NCI-H524 treated with DMSO at 0.1 percent for 48 hours (cell line): Measurements from ENCODE around the gene DAAM2.

ENCODE experiments used
- DNase-seq: peaks from one replicate; lab custom pipeline; 2025; lab: John Stamatoyannopoulos, UW

DAAM2 gene

DNA sequence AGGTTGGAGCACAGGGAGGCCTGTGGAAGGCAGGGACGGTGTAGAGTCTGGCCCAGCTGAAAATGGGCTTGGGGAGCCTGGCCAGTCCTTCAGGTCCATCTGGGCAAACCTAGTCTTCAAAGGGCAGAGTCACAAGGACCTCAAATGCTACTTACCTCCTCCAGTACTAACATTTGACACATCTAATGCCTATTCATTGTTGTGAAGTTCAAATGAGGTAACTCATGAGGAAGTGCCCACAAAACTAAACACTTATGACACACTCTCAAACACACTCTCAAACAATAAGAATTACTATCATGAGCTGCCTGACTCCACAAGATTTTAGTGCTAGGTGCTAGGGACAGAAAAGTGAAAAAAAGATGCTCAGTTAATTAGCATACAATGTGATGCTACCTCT lies 27.1 kb downstream of the DAAM2 start:
- no peak for DNase-seq

DNA sequence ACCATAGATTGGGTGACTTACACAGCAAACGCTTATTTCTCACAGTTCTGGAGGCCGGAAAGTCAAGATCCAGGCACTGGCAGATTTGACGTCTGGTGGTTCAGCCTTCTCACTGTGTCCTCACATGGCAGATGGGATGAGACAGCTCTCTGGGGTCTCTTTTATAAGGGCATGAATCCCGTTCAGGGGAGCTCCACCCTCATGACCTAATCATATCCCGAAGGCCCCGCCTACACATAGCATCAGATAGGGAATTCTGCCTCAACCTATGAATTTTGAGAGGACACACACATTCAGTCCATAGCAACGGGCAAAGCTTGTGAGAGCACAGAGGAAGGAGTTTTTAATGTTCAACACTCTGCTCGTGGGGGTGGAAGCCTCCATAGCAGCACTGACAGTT lies 27.5 kb downstream of the DAAM2 start:
- no peak for DNase-seq

DNA sequence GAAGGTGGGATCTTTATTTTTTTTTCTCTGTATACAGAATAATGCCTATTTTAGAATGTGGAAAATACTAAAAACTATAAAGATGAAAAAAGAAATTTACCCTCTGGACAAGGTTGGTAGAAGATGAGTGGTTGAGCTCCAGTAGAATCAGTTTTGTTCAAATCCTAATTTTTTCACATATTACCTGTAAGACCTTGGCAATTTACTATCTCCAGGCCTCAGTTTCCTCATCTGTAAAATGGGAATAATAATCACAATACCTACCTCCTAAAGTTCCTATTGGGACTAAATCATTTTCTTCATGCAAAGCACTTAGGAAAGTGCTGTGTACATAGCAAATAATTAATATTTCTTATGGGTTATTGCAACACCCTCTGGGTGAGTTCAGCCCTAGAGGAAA lies 28.4 kb downstream of the DAAM2 start:
- no peak for DNase-seq

DNA sequence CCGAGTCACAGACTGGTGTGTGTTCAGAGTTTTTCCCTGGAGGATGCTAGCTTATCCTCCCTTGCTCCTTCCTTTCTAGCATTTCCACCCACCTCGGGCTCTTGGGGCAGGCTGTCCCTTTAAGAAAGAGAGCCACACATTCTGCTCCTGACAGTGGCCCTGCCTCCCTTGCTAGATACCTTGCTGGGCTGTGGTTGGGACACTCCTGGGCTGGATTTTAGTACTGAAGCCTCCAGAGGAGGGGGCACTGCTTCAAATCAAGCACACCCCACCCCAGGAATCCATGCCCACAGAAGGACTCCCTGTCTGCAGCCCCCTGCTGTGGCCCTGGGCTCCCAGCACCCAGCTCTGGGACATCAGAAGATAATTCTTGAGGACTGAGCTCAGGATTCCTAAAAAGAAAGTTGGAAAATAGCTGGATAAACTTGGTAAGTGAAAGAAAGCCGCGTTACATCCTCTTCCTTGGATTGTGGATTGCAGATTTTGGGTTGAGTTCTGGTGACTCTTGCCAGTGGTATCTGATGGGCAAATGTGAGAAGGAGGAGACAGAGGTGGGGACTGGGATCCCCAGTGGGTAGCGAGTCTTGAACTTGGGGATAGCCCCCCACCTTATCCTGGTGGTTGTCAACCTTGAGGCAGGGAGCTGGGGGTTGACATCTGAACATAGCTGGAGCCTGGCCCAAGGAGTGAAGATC lies 29.0 kb downstream of the DAAM2 start:
- no peak for DNase-seq

DNA sequence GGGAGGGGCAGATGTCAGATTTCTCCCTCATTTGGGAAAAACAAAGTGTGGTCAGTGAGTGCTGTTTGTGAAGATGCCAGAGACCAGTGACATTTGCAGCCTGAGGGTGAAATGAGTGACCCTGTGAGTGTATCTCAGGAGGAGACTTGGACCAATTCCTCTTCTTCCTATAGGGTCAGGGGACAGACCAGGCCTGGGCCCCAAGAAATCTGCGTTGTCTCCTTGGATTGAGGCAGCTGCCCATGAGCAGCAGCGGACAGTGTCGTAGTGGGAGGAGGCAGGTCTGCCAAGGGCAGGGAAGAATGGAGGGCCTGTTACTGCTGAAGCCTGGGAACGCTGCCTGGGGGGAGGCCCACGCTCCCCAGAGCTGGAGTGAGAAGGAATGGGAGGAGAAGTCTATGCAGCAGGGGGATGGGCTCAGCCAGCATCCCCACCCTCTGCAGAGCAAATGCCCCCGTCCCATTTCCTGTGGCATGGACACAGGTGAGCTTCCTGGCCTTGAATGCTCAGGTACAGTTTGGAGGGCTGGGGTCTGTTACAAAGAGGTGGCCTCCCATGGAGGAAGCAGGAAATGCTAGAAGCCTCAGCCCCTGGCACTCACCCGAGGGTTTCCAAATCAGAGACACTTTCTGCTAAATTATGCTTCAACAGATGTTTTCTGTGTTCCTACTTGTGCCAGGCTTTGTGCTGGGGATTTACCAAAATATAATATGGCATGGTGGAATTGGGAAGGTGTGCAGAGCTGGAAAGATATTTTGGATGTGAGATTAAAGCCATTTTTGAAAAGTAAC lies 29.8 kb downstream of the DAAM2 start:
- no peak for DNase-seq

DNA sequence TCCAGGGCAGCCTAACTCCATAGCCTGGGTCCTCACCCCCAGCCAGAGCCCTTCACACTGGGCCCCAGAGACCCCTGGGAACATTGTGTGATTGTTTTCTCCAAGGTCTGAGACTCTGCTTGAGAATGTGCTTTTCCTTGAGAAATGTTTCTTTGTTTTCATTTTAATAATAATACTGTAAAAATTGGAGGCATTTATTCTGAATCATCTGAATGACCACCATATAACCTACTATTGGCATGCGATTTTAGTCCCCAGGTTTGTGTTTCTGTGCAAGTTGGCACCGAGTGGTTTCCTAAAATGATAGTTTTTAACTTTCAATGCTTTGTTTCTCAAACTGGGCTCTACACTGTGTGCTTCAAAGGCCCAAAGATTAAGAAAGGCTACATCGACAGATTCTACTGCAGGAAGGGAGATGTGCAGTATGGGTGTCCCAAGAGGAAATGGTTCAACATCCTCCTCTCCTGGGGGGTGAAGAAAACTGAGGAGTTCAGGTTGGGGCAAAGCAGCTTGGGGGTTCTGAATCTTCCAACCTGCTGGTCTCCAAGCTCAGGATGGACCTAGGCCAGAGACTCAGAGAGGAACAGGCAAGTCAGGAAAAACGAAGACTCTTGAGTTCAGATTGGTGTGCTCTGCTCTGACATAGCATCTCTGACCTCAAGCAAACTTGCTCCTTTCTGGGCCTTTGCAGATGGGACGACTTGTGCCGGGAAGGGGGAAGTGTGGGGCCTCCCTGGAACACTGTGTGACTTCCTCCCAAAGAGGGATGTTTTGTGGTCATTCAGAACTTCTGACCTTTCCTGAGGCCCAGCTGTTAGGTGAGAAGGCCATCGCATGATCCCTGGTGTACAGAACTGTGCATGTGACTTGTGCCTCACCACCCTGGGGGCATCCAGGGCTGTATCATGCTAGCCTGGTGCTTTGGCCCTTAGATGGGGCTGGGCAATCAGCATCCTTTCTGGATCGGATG lies 31.0 kb downstream of the DAAM2 start:
- DNase-seq, result no peak

DNA sequence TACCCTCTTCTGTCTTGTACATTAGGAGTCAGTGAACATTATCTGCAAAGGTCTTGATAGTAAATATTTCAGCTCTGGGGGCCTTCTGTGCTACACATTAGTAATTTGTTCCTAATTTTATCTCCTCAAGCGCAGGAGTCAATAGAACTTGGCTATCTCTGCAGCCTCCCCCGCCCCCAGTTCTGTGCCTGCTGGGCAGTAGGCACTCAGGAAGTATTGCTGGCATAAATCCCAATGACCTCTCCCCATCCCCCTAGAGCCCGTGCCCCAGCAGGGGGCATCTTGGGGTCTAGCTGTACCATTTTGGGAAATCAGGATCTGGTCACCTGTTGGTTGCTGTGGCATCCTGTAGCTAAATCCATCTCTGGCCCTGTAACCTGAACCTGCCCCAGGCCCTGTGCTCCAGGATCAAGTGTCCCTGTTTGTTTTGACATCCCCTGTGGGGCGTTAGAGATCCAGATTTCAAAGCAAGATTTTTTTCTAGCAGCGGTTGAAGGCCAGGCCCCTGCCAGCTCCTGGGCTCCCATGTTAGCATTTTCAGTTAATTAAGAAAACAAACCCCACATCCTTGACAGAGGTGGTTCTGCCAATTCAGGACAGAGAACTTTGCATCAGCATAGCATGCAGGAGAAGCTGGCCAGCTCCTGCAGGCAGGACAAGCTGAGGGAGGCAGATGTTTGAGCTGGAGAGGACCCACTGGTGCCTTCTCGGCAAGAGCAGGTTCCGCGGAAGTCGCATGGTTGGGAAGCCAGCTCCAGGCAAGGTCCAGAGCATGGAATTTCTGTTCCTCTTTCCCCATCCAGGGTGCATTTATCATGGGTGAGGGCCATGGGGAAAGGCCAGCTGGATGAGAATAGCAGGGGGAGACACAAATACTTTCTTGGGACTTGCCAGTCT lies 32.1 kb downstream of the DAAM2 start:
- DNase-seq, result no peak

DNA sequence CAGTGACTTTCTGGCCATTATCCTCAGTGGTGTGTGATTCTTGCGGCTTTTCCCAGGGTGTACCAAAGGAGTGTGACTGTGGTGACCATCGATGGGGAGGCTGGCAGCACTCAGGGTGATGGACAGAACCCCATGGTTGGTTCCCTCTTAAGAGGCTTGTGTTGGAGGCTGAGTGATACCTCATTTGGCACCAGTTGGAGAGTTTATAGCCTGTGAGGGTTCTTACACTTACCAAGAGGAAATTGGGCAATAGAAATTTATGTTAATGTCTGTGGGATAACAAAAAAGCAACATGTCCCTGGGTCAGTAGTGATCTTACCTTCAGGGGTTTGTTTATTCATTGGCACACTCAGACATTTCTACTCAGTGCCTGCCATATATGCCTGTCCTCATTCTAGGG lies 37.2 kb downstream of the DAAM2 start:
- DNase-seq, result no peak

DNA sequence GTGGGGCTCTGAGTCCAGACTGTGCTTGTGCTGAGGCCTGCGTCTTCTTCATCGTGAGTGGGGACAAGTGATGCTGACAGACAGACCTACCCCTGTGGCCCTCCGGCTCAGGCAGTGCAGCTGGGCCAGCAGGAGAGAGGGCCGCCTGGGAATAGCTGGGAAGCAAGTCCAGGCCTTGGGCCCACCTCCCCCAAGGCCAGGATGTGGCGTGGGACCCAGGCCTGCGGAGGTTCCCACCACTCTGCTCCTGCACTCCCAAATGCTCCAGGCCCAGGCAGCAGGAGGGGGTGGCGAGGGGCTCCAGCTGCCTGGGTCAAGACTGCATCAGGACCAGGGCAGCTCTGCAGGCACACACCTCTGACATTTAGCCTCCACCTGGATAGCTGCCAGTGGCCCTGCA lies 38.3 kb downstream of the DAAM2 start:
- no peak for DNase-seq

DNA sequence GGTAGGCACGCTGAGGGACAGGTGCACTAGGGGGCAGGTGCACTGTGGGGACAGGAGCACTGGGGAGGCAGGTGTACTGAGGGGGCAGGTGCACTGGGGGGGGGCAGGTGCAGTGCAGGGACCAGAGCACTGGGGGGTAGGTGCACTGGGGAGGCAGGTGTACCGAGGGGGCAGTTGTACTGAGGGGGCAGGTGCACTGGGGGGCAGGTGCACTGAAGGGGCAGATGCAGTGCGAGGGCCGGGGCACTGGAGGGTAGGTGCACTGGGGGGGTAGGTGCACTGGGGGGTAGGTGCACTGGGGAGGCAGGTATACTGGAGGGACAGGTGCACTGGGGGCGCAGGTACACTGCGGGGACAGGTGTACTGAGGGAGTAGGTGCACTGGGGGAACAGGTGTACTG lies 39.5 kb downstream of the DAAM2 start:
- no peak for DNase-seq

DNA sequence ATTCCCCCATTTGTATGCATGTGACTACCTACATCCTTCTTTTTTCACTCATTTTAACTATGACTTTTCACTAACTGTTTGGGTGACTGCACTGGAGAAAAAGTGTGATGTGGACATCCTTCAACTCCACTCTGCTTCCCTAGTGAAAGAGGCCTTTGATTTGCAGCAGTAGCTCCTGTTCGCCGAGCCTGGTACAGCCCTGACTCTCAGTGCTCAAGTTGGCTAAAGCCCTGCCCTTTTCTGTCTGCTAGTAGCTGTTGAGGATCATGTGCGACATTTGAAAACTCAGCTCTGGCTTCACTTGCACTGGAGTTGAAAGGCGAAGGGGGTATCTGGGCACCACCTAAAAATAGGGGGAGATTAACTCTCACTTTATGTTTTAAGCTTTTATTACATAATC lies 42.1 kb downstream of the DAAM2 start:
- DNase-seq, result no peak

DNA sequence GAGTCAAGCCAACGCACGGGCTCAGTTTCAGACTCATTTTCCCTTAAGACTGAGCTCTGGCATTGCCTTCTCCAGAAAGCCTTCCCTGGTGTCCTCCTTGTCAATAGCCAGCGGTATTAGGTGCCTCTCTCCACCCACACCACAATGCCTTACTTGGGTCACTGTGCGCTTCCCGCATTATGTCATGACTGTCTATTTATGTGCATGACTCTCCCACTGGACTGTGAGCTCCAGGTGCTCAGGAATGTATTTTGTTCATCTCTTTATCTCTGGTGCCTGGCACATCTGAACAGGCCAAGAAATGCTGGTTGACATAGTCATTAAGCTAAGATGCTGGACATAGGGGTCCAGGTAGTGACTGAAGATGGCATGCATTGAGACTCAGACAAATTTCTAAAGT lies 42.7 kb downstream of the DAAM2 start:
- DNase-seq, result no peak

DNA sequence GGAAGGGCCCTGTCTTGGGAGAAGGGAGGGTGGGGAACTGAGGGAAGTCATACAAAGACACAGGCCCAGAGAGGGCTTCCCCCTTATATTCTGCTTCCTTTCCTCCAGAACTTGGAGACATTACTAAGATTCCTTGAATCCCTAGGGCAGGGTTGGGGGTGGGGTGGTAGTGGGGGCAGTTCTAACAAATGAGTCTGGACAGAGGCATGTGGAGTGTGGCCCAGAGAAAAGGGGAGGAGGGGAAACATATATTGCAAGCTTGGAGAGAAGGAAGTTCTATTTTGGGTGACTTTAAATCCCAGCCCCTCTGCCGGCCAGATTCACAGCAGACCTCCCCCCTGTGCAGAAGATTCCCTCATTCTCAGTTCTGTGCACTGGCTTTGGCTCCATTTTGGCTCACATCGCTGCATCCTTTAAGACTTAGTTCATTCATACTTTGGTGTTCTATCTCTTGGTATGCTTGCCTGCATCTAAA lies 43.7 kb downstream of the DAAM2 start:
- DNase-seq, result no peak

DNA sequence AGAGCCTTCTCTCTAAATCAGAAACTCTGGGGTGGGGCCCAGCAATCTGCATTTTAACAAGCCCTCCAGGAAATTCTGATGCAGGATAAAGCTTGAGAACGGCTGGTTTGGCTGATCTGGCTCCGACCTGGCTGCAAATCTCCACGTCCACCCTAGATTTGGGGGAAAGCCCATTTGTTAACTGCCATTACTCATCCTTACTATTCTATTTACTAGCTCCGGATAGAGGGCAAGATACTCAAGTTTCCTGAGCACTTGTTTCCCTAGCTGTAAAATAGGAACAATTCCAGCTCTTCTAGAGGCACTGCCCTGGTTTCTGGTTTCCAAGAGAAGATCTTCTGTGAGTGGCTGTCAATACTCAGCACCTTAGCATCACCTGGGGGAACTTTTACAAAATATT lies 44.4 kb downstream of the DAAM2 start:
- no peak for DNase-seq

DNA sequence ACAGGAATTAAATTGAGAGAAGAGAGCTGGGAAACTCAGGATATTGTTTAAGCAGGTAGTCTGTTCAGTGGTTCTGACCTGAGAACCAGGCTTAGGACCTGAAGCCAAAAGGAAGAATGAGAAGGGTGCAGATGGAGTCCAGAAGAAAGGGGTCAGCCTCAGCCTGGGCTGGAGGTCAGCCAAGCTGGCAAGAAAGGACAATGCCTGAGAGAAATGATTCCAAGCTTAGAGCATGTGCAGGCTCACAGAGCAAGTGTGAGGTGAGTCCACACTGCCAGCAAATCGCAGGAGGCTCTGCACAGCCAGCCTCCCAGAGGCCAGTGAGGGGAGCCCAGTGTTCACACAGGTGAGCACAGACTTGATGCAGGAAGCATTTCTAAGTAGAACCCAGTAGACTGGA lies 47.3 kb downstream of the DAAM2 start:
- no peak for DNase-seq

DNA sequence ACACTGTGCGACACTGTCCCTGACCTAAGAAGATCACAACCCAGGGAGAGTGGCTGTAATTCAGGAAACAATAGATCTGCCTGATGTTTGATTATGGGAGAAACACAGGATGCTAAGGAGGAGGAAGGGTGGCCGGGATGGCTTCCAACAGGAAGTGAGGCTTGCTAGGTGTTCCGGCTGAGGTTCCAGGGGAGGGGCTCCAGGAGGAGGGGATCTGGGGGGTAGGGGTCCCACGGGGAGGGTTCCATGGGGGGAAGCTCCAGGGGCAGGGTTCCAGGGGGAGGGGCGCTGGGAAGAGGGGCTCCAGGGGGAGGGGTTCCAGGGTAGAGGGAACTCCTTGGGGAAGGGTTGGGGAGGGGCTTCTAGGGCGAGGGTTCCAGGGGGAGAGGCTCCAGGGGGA lies 48.6 kb downstream of the DAAM2 start:
- DNase-seq, result no peak

DNA sequence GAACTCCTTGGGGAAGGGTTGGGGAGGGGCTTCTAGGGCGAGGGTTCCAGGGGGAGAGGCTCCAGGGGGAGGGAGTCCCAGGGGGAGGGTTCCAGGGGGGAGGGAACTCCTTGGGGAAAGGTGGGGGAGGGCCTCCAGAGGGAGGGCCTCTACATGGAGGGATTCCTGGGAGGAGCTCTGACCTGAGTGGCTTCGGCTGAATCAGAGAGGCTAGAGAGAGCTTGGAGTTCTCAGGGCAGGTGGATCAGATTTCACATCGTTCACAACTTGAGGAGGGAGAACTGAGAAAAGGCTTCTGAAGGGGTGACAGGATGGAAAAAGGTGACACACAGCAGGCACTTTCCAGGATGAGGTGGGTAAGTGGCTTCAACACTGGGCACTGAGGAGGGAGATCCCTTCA lies 49.1 kb downstream of the DAAM2 start:
- DNase-seq, result no peak

DNA sequence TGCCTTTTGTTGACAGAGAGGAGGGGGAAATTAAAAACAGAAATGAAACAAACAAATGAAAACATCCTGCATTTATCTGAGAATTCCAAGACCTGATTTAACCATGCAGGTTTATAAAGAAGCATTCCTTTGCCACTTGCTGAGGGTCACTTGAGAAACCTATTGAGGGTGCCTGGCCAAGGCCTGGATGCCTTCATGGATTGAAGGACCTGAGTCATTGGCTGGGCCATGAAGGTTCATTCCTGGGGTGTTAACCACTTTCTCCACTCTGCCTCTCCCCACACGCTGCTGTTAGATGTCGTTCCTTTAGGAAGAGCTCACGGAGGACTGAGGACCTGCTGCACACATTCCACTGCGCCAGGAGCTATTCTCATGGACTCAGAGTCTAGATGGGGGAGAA lies 49.7 kb downstream of the DAAM2 start:
- DNase-seq, result no peak

DNA sequence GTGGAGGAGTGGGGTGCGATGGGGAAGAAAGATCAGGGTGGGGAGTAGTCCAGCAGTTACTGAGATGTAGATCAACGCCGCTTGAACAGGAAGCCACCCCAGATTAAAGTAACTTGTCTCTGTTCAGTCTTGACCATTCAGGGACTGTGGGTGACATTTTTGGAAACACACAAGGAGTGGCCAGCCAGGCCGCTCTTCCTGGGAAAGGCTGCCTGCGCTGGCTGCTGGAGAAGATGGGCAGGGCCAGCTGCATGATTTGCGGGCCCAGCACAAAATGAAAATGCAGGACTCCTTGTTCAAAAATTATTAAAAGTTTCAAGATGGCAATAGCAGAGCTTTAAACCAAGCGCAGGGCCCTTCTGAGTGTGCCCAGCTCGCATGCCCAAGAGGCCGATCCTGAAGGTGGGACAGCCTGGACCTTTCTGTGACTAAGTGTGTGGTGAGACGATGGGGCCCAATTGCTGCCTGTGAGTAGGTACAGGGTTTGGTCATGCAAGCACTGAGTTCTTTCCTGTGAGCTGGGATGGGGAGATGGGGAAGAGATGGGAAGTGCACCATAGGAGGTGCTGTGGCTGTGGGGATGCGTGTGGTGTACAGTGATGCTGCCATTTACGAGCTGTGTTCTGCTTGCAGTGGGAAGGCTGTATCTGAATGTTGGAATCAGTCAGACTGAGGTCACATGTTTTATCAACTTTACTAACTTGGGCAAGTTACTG lies 51.3 kb downstream of the DAAM2 start:
- no peak for DNase-seq

DNA sequence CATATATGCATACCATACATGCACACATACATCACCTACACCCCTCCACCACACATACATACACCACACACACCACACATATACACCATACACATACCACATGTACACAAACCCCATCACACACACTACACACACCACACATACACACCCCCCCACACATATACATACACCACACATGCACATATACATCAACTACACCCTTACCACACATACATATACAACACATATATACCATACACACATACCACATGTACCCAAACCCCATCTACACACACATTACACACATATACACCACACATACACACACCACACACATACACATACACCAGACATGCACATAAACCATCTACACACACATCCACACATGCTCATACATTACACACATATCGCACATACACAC lies 52.7 kb downstream of the DAAM2 start:
- DNase-seq, result no peak

DNA sequence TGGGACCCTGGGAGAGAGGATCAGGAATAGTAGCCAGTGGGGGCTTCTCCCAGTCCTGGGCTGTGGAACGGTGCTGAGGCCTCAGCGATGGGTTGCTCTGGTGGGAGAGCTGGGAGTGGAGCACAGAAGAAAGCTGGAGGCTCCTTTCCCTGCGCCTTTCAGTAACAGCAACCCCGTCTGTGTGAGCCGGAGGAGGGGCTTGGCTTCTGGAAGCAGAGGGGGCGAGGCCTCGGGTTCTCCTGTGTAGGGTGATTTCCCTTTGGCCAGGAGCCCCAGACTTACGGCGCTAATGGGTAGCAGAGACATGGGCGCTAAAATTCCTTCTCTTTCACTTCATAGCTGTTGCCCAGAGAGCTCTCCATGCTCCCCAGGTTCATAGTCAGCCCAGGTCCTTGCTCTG lies 55.0 kb downstream of the DAAM2 start:
- DNase-seq, result no peak
